SK-N-SH (cell line): ENCODE data around the gene BLOC1S3. TPM values are rescaled to one million over a fixed set of nuclear protein-coding genes. Genes with fewer than 3 reads are reported as not detected.

Experiments
- CTCF ChIA-PET: fragments of 300-600, 350-600 bp; formaldehyde crosslinking; extraction: SDS; loops from one replicate; lab custom pipeline; 2021; lab: Yijun Ruan, JAX
- POLR2A ChIA-PET: fragments of 350-600 bp; sonication (Branson Sonifier 250); formaldehyde crosslinking; extraction: SDS; loops from one replicate; lab custom pipeline; 2020; ENCODE audit warnings: antibody characterized with exemption, inconsistent platforms; lab: Yijun Ruan, JAX
- DNase-seq: peaks from one replicate; pipeline ENCODE4 v3.0.0; 2012
- H2AFZ ChIP-seq: fragments of 200-600 bp; sonication (generic); 2 replicates; pipeline ENCODE4 v1.8.1; 2016; ENCODE audit warnings: antibody characterized with exemption, mild to moderate bottlenecking, low read depth
- H3F3A ChIP-seq: fragments of 200-600 bp; sonication (generic); replicated peaks from 2 replicates; pipeline ENCODE3; 2016; ENCODE audit warnings: antibody characterized with exemption, mild to moderate bottlenecking; ENCODE audit not compliant: insufficient read depth
- H3K27ac ChIP-seq, 2 experiments: fragments of 200-500 bp in 1 of 2; fragments of 200-600 bp in 1 of 2; sonication (Bioruptor generic) in 1 of 2; sonication (generic), shearing (Covaris generic) in 1 of 2; 2 replicates each; pipeline versions ENCODE4 v1.5.1 to v1.6.1; 2014 to 2016; ENCODE audit warnings: low read depth in 2 of 2, inconsistent platforms in 1 of 2, low read length in 1 of 2, mild to moderate bottlenecking in 1 of 2, mixed read lengths in 1 of 2
- H3K27me3 ChIP-seq: fragments of 200-600 bp; sonication (generic), shearing (Covaris generic); 2 replicates; pipeline ENCODE4 v1.6.1; 2016; ENCODE audit warnings: mixed run types; ENCODE audit not compliant: insufficient read depth
- H3K36me3 ChIP-seq, 2 experiments: fragments of 200-500 bp in 1 of 2; fragments of 200-600 bp in 1 of 2; sonication (Bioruptor generic) in 1 of 2; sonication (generic) in 1 of 2; replicated peaks in 1 of 2; 2 replicates each; pipeline versions ENCODE3 to v1.5.1; 2014 to 2016; ENCODE audit warnings: low read length in 1 of 2, mild to moderate bottlenecking in 1 of 2; ENCODE audit not compliant: insufficient read depth in 2 of 2, control insufficient read depth in 1 of 2
- H3K4me1 ChIP-seq, 2 experiments: fragments of 200-500 bp in 1 of 2; fragments of 200-600 bp in 1 of 2; sonication (Bioruptor generic) in 1 of 2; sonication (generic), shearing (Covaris generic) in 1 of 2; 2 replicates each; pipeline versions ENCODE4 v1.5.1 to v1.6.1; 2014 to 2016; ENCODE audit warnings: low read depth in 1 of 2, low read length in 1 of 2, mixed run types in 1 of 2; ENCODE audit not compliant: insufficient read depth in 2 of 2, control insufficient read depth in 1 of 2
- H3K4me2 ChIP-seq: fragments of 200-600 bp; sonication (generic), shearing (Covaris generic); 2 replicates; pipeline ENCODE4 v1.6.1; 2017; ENCODE audit warnings: mixed run types
- H3K4me3 ChIP-seq, 2 experiments: fragments of 200-500 bp in 1 of 2; fragments of 200-600 bp in 1 of 2; sonication (Bioruptor generic) in 1 of 2; sonication (generic), shearing (Covaris generic) in 1 of 2; 2 replicates each; pipeline versions ENCODE4 v1.5.1 to v1.8.1; 2014 to 2016; ENCODE audit warnings: low read depth in 2 of 2, inconsistent platforms in 1 of 2, low read length in 1 of 2, mild to moderate bottlenecking in 1 of 2, mixed read lengths in 1 of 2, moderate library complexity in 1 of 2
- H3K79me2 ChIP-seq: fragments of 200-600 bp; sonication (generic); 2 replicates; pipeline ENCODE4 v1.8.1; 2017; ENCODE audit warnings: mild to moderate bottlenecking; ENCODE audit not compliant: insufficient read depth
- H3K9ac ChIP-seq: fragments of 200-600 bp; sonication (generic); 2 replicates; pipeline ENCODE4 v1.6.1; 2017; ENCODE audit warnings: mixed run types
- H3K9me2 ChIP-seq: fragments of 200-600 bp; sonication (generic); 2 replicates; pipeline ENCODE4 v1.6.1; 2017; ENCODE audit warnings: mixed run types
- H3K9me3 ChIP-seq: fragments of 200-600 bp; sonication (generic); 2 replicates; pipeline ENCODE4 v1.6.1; 2017; ENCODE audit warnings: mixed run types, mild to moderate bottlenecking, moderate library complexity
- H4K20me1 ChIP-seq: fragments of 200-600 bp; sonication (generic); 2 replicates; pipeline ENCODE4 v1.6.1; 2017; ENCODE audit warnings: mild to moderate bottlenecking, mixed run types; ENCODE audit not compliant: insufficient read depth
- CTCF ChIP-seq: fragments of 200-600 bp; sonication (generic); IDR thresholded peaks from 2 replicates; pipeline ENCODE4 v1.6.1; 2017; ENCODE audit warnings: antibody characterized with exemption, mild to moderate bottlenecking, moderate library complexity
- ELF1 ChIP-seq: IDR thresholded peaks from 2 replicates; pipeline ENCODE4 v1.4.0; 2012
- FOSL2 ChIP-seq: IDR thresholded peaks from 2 replicates; pipeline ENCODE4 v1.4.0; 2012; ENCODE audit warnings: low read depth, mild to moderate bottlenecking, moderate library complexity, borderline replicate concordance
- GABPA ChIP-seq: IDR thresholded peaks from 2 replicates; pipeline ENCODE4 v1.4.0; 2012; ENCODE audit warnings: low read depth, mild to moderate bottlenecking
- IRF3 ChIP-seq: fragments of 150-350 bp; IDR thresholded peaks from 2 replicates; pipeline ENCODE4 v1.6.1; 2016; ENCODE audit warnings: mild to moderate bottlenecking, low read depth, low read length
- JUND ChIP-seq: IDR thresholded peaks from 2 replicates; pipeline ENCODE4 v1.4.0; 2012
- MAX ChIP-seq: IDR thresholded peaks from 2 replicates; pipeline ENCODE4 v1.4.0; 2012; ENCODE audit warnings: low read depth
- MEF2A ChIP-seq: IDR thresholded peaks from 2 replicates; pipeline ENCODE4 v1.4.0; 2012; ENCODE audit warnings: low read depth, borderline replicate concordance
- NRF1 ChIP-seq: IDR thresholded peaks from 2 replicates; pipeline ENCODE4 v1.6.1; 2012; ENCODE audit warnings: low read depth, mild to moderate bottlenecking, low read length
- PBX3 ChIP-seq: IDR thresholded peaks from 2 replicates; pipeline ENCODE4; 2012
- POLR2AphosphoS5 ChIP-seq: IDR thresholded peaks from 2 replicates; pipeline ENCODE4 v1.6.1; 2012; ENCODE audit warnings: low read depth, low read length
- REST ChIP-seq: IDR thresholded peaks from 2 replicates; pipeline ENCODE4 v1.6.1; 2012; ENCODE audit warnings: mild to moderate bottlenecking, low read depth, low read length, moderate library complexity
- RXRA ChIP-seq: IDR thresholded peaks from 2 replicates; pipeline ENCODE4 v1.4.0; 2012; ENCODE audit warnings: low read depth, mild to moderate bottlenecking, borderline replicate concordance
- TAF1 ChIP-seq: IDR thresholded peaks from 2 replicates; pipeline ENCODE4 v1.6.1; 2012; ENCODE audit warnings: low read depth, mild to moderate bottlenecking, low read length, moderate library complexity, borderline replicate concordance
- USF2 ChIP-seq: fragments of 150-350 bp; IDR thresholded peaks from 2 replicates; pipeline ENCODE4 v1.6.1; 2017; ENCODE audit warnings: antibody characterized with exemption, low read length, low read depth, borderline replicate concordance
- YY1 ChIP-seq: IDR thresholded peaks from 2 replicates; pipeline ENCODE4 v1.4.0; 2012; ENCODE audit warnings: low read depth, mild to moderate bottlenecking
- WGBS: methylation state at CpG from one replicate; pipeline ENCODE4 v1.1.6; 2017; ENCODE audit warnings: low lambda C conversion rate; 5-methylcytosine and 5-hydroxymethylcytosine counted together
- polyA plus RNA-seq, 3 experiments: library from polyadenylated mRNA; depleted of rRNA; stranded (reverse); fragments of >200 nt; gene quantifications; 2 replicates each; pipeline ENCODE4 v1.2.3, GENCODE V29; 2012

BLOC1S3 gene
- polyA plus RNA-seq, 1 of the 3 experiments (the other 2 are of a cell fraction) = 3.0 TPM

- ChIA-PET POLR2A (no interaction called here), CTCF (interaction anchor here (0.9 kb wide), 1 partner anchor 10 kb away, joined by 3 read pairs; no protein-coding TSS in a partner anchor)
- Histone ChIP-seq H3K9me3 (no peaks in the 10 kb centered on the region), H3K4me2 (no peak overlapping the region), H3K79me2 (no peaks in the 10 kb centered on the region), H3K4me3 (no peak overlapping the region), H2AFZ (no peak overlapping the region), H3K27ac (no peak overlapping the region), H3K27me3 (no peaks in the 10 kb centered on the region), H3F3A (no peaks in the 10 kb centered on the region), H4K20me1 (no peaks in the 10 kb centered on the region), H3K36me3 (peaks cover 0 to 33% of the 10 kb centered on the region in 2 experiments), H3K9me2 (no peaks in the 10 kb centered on the region), H3K4me1 (no peaks in the 10 kb centered on the region; a peak in 1 of 4 replicates), H3K9ac (no peak overlapping the region)
- DNase-seq = no peak
- TF ChIP-seq ELF1 = no peak
- TF ChIP-seq TAF1 = no peak
- TF ChIP-seq POLR2AphosphoS5 = no peak
- TF ChIP-seq FOSL2 = no peak
- TF ChIP-seq JUND = no peak
- no peak for TF ChIP-seq CTCF
- no peak for TF ChIP-seq NRF1
- no peak for TF ChIP-seq REST
- TF ChIP-seq PBX3 = no peak
- no peak for TF ChIP-seq YY1
- no peak for TF ChIP-seq MEF2A
- no peak for TF ChIP-seq USF2
- no peak for TF ChIP-seq IRF3
- no peak for TF ChIP-seq RXRA
- TF ChIP-seq GABPA = no peak
- no peak for TF ChIP-seq MAX
- WGBS = 99% methylated on average over 18 of the region's 18 CpGs
Observed at GRCh38 chr19:45146741-45147205, 31.8 kb upstream of the BLOC1S3 start.
